NCI-H345 (cell line): ENCODE data around the gene MAJIN.
A peak's percentile ranks its signal among the peaks of the same experiment; 100 is the strongest.
"Not testable (repeated sequence)": the region's sequence is repeated elsewhere in the genome, so short reads cannot be mapped to it uniquely, and the experiment has no call there.

Source experiments
- DNase-seq: peaks from one replicate; lab custom pipeline; 2025; lab: John Stamatoyannopoulos, UW

Gene MAJIN

DNA sequence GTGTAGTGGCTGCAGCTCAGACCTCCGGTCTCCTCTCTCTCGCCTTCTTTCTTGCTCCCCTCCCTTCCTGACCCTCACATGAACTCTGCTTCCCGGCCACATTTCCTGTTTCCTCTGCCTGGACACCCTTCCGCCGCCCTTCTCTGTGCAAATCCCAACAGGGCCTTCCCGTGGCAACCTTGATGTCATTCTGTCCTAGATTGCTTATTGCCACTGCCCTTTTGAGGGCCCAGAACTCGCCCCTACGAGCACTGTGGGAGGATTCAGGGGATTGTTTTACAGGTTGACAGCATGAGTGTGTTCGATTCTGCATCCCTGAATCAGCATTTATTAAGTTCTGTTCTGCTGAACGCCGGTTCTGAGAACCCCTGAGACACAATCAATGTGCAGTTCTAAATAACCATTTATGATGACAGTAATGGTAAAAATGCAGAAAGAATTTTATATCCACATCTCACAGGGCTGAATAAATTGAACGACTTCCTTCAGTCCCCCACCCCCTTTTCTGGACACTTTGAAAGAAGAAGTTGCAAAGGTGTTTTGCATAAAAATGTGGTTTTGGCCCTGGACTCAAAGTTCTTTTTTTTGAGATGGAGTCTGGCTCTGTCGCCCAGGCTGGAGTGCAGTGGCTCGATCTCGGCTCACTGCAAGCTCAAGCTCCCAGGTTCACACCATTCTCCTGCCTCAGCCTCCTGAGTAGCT lies 18.5 kb upstream of the MAJIN start:
- no peak for DNase-seq

DNA sequence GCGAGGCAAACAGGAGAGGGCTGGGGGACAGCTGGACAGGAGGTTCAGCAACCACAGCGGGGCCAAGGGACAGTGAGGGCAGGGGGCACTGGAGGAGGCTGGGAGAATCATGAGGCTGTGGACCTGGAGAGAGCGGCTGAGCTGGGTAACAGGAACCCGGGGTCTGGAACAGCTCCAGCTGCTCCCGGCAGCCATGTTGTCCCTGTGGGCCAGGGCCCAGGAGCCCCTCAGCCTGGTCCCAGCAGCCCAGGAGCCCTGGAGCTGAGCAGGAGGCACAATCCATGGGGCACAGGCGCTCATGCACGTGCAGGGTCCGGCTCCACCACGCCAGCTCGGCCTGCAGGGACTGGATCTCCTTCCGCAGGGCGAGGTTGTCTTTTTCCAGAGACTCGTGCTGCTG lies 17.5 kb upstream of the MAJIN start:
- no peak for DNase-seq

DNA sequence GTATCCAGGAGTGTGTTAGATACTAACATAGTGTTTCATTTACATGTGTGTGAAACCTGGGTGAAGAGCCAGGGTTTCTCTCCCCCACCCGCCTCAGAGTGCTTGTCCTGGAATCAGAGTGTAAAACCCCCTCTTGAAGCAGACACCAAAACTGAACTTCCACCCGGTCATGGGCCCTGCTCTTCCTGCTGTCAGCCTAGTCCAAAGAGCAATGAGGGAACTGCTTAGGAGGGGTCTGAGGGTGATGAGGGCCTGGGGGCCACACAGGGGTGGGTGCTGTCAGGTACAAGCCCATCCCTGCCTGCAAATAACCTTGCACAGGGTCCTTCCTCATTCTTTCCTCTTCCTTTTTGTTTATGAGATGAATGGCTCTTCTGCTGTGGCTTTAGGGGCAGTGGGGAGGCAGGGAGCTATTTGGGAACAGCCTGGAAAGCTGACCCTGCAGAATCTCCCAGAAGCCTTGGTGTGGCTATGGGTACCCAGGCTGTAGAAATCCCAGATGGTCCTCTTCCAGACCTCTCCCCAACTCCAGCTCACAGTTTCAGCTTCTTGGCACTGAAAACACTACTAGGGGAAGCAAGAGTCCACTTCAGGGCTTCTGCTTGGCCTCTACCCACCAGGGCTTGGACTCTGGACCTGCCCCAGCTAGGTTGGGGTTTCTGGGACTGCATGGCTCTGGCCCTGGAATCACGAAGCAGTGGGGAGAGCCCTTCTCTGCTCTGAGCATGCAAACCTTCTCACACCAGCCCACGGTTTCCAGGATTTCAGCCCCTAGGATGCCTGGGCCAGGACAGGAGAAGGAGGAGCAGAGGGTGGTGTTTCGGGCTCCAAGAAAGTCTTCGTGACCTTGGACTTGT lies 16.3 kb upstream of the MAJIN start:
- no peak for DNase-seq

DNA sequence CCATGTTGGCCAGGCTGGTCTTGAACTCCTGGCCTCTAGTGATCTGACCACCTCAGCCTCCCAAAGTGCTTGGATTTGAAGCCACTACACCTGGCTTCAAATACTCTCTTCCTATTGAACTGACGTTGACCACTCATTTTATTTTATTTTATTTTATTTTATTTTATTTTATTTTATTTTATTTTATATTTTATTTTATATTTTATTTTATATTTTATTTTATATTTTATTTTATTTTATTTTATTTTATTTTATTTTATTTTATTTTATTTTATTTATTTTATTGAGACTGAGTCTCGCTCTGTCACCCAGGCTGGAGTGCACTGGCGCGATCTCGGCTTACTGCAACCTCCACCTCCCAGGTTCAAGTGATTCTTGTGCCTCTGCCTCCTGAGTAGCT lies 11.4 kb upstream of the MAJIN start:
- not testable (repeated sequence) for DNase-seq

DNA sequence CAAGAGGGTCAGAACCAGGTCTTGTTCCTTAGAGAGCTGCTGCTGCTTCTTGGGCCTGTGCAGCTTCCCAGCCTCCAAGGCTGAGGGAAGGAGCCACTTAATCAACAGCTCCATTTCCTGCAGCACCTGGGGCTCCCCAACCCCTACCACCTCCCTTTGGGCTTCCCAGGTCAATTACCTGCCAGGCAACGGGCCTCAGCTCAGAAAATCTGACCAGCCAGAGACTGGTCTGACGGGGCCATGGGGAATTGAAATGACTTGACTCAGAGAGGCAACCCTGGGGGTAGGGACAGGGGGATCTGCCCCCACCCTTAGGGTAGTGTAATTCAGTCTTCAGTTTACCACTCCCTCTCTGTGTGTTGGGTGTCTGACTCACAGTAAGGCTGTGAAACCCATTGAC lies 4.7 kb upstream of the MAJIN start:
- no peak for DNase-seq

DNA sequence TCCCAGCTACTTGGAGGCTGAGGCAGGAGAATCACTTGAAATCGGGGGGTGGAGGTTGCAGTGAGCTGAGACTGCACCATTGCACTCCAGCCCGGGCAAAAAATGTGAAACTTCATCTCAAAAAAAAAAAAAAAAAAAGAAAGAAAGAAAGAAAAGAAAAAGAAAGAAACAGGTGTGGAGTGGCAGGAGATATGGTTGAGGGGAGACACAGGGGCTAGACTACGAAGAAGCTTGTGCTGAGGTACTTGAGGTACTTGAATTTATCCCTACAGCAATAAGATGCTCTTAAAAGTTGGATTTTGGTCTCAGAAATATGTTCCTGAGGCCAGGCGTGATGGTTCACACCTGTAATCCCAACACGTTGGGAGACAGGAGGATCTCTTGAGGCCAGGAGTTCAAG lies 2.2 kb upstream of the MAJIN start:
- DNase-seq, result no peak

DNA sequence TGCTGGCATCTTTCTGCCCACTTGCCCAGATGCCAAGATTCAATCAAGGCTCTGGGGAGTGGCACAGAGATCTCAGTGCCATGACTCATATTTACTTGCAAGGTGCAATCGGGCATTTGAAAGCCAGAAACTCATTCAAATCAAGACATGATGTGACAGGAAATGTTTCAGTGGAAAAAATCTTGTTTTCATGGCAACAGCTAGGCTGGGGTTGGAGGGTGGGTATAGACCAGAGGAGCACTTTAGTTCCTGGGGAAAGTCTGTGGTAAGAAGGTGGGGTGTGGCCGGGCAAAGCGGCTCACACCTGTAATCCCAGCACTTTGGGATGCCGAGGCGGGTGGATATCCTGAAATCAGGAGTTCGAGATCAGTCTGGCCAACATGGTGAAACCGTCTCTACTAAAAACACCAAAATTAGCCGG lies 1.2 kb downstream of the MAJIN start:
- no peak for DNase-seq

DNA sequence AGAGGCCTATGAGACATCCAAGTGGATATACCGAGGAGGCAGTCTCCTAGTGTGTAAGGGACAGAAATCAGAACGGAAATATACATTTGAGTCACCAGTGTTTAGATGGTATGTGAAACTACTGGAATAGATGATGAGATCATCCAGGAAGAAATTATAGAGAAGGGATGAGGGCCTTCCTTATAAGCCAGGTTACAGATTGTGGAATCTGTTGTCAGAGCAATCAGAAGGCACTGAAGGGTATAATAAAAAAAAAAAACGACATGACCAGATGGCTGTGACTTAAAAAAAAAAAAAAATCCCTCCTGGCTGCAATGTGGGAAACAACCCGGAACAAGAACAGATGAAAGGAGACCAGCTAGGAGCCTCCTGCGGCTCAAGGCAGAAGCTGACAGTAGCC lies 2.7 kb downstream of the MAJIN start:
- no peak for DNase-seq

DNA sequence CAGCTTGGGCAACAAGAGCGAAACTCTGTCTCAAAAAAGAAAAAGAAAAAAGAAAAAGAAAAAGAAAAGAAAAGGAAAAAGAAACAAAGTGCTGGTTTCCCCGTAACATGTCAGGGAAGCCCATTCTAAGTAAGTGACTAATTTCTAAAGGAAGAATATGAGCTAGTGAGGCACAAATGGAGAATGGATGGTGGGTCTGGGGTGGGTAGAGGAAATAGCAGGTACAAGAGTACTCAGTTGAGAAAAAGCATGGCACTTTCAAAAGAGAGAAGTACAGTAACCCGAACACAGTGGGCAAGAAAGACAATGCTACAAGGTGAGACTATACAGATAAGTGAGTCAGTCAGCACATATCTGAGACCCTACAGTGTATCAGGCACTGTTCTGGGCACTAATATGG lies 4.5 kb downstream of the MAJIN start:
- no peak for DNase-seq

DNA sequence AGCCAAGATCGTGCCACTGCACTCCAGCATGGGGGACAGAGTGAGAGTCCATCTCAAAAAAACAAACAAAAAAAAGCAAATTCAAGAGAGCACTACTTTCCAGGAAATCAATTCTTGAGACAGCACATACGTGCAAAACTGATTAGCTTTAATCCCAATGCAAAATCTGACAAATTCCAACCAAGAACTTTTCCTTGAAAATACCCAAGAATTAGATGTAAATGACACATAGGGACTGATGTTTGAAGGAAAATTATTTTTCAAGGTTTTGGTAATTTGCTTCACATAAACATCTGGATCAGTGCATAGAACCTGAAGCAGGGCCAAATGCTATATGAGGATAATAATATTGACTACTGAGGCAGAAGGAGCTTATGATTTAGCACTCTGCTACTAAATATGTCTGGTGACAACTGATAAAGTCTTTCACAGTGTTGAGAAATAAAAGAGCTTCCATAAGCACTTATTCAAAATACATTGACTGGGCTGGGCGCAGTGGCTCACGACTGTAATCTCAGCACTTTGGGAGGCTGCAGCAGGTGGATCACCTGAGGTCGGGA lies 8.8 kb downstream of the MAJIN start:
- DNase-seq, result no peak

DNA sequence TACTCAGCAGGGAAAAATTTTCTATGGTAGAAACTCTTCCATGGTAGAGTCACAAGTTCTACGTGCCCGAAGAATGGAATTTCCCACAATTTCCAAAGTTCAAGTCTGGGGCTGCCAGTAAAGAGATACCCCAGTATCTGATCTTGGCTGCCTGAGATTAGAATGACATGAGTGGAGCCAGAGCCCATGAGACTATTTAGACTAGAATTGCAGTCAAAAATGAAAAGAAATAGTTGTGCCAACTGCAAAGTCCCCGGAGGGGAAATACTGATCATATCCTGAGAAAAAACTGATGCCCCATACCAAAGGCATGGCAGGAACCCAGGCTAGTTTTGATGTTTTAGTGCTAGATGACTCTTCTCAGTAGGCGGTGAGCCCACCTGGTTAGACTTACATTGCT lies 11.2 kb downstream of the MAJIN start:
- DNase-seq, result no peak

DNA sequence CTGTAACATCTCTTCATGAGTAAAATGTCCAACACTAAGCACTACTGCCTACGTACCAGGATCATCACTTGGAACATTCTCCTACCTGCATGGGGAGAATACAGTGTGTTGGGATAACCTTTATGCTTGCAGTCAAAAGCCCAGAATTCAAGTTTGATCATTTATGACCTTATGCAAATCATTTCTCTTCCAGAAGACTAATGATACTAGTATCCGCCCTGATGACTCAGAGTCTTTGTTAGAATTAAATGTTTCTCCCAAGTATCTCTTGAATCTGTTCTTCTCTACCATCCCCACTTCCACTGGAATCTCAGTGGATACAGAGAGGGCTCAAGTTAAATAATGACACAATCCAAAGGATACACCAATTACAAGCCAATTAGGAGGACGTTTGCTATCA lies 12.4 kb downstream of the MAJIN start:
- no peak for DNase-seq

DNA sequence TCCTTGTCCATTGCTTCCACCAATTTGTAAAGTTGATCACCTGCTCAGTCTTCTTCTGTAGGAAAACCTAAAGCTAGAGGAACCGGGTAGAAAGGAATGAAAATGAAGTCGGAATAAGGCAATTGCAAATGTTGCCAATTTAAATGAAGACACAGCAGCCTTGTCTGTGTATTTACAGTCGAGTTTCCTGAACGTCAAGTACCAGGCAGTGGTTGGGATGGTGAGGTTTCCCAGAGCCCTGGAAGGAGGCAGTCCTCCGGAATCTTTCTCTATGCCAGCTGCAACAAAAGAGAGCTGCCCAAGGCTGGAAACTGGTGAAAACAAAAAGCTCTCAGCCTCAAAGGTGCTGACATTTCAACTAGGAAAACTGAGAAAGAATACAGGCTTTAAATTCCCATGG lies 17.7 kb downstream of the MAJIN start:
- no peak for DNase-seq

DNA sequence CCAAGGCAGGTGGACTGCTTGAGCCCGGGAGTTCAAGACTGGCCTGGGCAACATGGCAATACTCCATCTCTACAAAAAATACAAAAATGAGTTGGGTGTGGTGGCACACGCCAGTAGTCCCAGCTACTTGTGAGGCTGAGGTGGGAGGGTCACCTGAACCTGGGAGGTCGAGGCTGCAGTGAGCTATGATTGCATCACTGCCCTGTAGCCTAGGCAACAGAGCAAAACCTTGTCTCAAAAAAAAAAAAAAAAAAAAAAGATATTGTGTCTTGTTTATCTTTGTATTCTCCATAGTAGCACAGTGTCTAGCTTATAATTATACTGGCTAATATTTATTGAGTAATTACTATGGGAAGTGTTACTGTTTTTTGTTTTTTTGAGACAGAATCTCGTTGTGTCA lies 20.4 kb downstream of the MAJIN start:
- no peak for DNase-seq

DNA sequence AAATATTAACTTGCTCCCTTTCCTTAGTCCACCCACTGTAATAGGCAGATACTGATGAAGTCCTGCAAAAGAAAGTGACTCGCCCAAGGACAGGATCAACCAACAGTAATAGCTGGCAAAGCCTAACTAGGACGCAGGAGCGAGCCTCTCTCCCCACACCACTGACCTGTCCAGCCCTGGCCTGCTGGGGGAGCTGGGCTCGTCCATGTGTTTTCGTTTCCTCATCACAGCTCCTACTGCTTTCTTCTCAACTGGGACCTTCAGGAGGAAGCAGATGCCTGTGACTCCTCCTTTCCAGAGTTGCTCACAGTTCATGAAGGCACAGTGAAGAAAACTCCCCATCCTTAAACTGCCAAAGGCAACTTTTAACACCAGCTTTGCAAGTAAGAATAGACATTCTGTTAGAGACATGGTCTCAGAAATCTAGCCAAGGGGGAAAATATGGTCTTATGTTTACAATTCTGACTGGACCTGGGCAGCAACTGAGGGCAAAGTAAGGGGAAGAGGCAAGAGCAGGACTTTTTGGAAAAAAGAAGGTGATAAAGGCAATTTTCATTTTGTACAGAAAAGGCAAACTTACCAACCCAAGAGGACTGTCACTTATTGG lies 24.6 kb downstream of the MAJIN start:
- no peak for DNase-seq

DNA sequence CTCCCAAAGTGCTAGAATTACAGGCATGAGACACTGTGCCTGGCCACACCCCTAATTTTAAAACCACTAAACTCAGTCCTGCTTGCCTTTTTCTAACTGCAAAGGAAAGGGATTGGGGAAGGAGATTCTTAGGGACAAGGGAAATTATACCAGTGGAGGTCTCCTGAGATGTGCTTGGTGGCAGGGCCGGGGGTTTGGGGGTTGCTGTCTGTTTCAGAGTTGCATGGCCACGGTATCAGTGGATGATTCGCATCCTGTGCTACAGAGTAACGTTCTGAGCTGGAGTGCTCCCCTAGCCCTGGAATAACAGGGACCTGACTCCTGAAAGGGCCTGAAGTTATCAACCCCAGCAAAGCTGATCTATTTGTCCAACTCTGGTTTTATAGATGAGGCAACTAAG lies 35.4 kb downstream of the MAJIN start:
- no peak for DNase-seq

DNA sequence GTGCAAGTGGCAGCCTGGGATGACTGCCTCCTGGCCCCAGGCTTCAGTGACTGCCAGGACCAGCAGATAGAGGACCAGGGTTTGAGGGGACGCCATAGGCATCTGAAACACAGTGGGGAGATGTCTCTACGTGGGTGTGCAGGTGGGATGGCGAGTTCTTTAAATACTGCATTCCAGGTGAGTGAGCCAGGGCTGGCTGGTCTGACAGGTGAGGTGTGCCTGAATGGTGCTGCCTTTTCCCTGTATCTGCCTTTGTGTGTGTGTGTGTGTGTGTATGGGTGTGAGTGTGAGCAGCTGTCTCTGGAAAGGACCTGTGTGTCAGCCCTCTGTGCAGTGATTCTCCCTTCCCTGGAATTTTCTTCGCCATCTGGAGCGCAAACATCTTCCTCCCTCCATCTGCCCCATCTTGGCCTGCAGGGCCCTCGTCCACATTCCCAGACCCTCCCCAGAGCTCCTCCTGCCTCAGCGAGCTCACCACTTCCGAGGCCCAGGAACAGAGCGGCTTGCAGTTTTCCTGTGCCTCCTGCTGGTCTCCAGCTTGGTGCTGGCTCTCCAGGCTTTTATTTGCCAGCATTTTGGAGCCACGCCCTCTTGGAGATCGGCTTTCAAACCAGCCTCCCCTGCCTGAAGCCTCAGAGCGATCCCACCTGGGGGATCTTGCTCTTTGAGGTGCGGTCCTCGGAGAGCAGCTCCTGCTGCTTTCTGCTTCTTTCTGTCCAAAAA lies 36.4 kb downstream of the MAJIN start, which contains the start of gene GPHA2:
Gene GPHA2 (minus strand): TSS at position 535 of the 723 bp plus-strand sequence. CDS start 433 bp downstream, at position 102.
- peak; percentile 54 for DNase-seq

DNA sequence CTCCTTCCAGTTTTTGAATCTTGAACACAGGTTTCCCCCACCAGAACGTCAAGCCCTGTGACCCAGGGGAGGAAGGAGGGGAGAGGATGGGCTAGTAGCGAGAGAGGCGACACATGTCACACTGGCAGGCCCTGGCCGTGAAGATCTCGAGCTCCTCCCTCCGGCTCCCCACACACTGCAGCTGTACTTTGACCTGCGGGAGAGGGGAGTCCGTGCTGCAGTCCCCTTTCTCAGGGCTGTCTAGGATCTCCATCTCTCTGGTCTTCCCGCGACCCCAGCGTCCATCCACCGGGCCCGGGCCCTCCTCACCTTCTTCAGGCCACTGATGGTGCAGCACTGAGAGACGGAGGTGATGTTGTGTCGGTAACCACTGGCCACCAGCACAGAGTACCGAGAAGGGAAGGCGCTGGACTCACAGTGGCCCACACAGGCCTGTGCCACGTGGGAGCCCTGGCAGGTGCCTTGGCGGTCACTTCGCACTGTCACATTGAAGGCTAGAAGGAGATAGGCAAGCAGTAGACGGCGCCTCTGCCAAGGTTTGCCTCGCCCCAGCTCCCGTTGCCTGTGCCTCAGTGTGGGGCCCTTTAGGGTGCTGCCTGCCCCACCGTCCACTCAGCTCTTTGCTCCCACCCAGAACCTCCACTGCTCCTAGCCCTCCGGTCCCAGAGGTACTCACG lies 37.1 kb downstream of the MAJIN start:
- DNase-seq, result no peak

DNA sequence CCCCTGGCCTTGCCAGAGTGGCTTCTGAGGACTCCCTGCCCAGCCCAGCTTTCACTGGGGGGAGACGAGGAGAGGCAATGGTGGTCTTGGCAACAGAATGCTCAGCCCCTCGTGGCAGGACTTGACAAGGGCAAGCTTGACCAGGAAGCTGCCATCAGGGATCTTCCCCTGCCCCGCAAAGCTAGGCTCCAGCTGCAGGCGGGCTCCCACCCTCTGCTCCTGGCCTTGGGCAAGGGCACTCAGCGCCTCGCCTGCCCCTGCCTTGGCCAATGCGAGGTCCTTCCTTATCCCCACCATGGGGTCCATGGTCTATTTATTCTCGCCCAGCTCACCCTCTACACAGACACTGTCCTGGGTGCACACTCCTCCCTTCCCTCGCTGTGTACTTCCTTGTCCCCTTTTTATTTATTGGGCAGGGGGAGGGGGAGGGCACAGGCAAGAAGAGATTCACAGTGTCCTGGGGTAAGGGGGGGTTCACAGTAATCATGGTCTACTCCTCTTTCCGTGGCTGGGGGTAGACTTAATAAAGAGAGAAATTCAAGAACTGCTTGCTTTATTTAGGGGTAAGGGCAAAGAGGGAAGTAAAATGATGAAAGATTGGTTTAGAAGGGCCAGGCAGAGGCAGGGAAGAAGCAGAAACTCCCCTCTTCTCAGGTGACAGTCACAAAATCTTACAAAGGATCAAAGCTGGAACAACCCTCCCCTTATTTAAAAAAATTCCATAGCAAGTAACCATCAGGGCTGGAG lies 37.8 kb downstream of the MAJIN start:
- DNase-seq, result no peak

DNA sequence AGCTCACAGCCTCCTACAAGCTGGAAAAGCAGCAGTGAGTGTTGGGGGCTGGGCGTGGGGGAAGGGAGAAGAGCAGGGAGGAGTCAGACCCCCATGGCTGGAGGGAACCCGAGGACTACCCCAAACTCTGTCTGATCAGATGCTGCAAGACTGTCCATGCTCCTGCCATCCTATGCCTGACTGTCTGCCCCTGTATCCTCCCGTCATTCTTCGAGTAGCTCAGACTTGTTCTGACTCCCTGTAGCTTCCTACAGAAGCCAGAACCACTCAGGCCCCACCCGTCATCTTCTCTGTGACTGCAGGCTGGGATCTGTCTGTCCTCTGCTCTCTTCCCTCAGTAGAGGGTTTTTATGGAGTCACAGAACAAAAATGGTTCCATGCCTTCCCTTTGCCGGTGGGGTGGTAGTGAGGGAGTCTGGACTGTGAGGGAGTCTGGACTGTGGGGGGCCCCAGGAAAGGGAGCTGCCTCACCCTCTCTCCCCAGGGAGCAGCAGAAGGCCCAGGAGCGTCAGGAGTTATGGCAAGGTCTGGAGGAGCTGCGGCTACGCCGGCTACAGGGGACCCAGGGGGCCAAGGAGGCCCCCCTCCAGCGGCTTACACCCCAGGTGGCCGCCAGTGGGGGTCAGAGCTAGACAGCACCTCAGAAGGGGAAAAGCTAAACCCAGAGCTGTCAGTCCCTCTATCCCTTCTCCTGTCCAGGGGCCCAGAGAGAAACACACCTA lies 38.5 kb downstream of the MAJIN start:
- DNase-seq, result no peak
